ENCODE data around the gene CHTF18. TPM values are rescaled to one million over a fixed set of nuclear protein-coding genes. Genes with fewer than 3 reads are reported as not detected.

CHTF18 gene
- total and polyA plus RNA-seq, 9 of the 15 experiments (the other 6 are each of a cell fraction or from before 2014, with no cell fraction given), result 2.5 to 123 (median 17.0) TPM

GRCh38 chr16:750485-750884 is 37.9 kb upstream of the CHTF18 start (continued):
- no peak for TF ChIP-seq SRSF9 (IDR thresholded peaks at IDR 0.05; ENCODE audit: borderline replicate concordance, low read depth, low read length)
- no peak for TF ChIP-seq BHLHE40 (IDR thresholded peaks at IDR 0.05; ENCODE audit: low read length)

GRCh38 chr16:751152-752006 is 37.0 kb upstream of the CHTF18 start:
- H3K79me2 ChIP-seq (ENCODE audit: control insufficient read depth, insufficient read depth, low read length), result no peaks in the 10 kb centered on the region
- no peaks in the 10 kb centered on the region for H3K9me3 ChIP-seq (replicated peaks; ENCODE audit: control insufficient read depth, insufficient read depth, low read depth, low read length)
- H2AFZ ChIP-seq (ENCODE audit: low read depth, low read length), result peak overlapping the region; percentile 55; the same call in 1 of the 2 replicates
- FAIRE-seq (no peak), ATAC-seq (no peak), DNase-seq (ENCODE audit: extremely low read depth in 1 of 4, low spot score in 3 of 4) (no peak)
- peaks cover 6 to 22% of the 10 kb centered on the region in 2 experiments; a peak in 3 of 5 replicates for H3K4me1 ChIP-seq (replicated peaks in 1 of 2; ENCODE audit: control insufficient read depth in 2 of 2, insufficient read depth in 2 of 2, low read length in 2 of 2)
- no peak overlapping the region for H3K27ac ChIP-seq (ENCODE audit: extremely low read depth, low read depth, low read length)
- BruUV-seq (replicated peaks), result no TSS peak
- no peaks in the 10 kb centered on the region for H4K20me1 ChIP-seq (replicated peaks; ENCODE audit: control insufficient read depth, insufficient read depth, low read length)
- ChIA-PET POLR2A (interaction anchor here (0.6 to 1.4 kb wide), 4 partner anchors 8 to 346 kb away, joined by 3 to 5 read pairs (median 4); partner anchors contain the start of genes CIAO3 and MSLN), CTCF (ENCODE audit: low intra/inter-chr PET ratio) (no interaction called here)
- no peak overlapping the region for H3K4me2 ChIP-seq (ENCODE audit: insufficient read depth, low read length)
- H3K9me1 ChIP-seq (ENCODE audit: control insufficient read depth, insufficient read depth, low read length), result no peaks in the 10 kb centered on the region
- peak overlapping the region in 1 of 2 experiments; percentile 31; a peak in 1 of 4 replicates for H3K9ac ChIP-seq (ENCODE audit: insufficient read depth in 1 of 2, low read depth in 2 of 2, low read length in 2 of 2)
- in situ Hi-C loops (cut with MboI), result no loop called here
- intact Hi-C loops (cut with micrococcal nuclease), result no loop called here
- H3K4me3 ChIP-seq, result no peak overlapping the region
- 32% methylated on average over 28 of the region's 39 CpGs for WGBS (ENCODE audit: insufficient coverage, low coverage, missing lambda C conversion rate)
- no peaks in the 10 kb centered on the region for H3K27me3 ChIP-seq (ENCODE audit: control insufficient read depth in 2 of 2, insufficient read depth in 2 of 2, low read length in 2 of 2)
- H3K36me3 ChIP-seq (ENCODE audit: control insufficient read depth, insufficient read depth, low read length), result no peaks in the 10 kb centered on the region
- TF ChIP-seq KDM5B (IDR thresholded peaks at IDR 0.05; ENCODE audit: insufficient replicate concordance, low read depth, low read length), result no peak
- TF ChIP-seq RBM25 (IDR thresholded peaks at IDR 0.05; ENCODE audit: low read depth, low read length, severe bottlenecking), result peak; percentile 44
- no peak for TF ChIP-seq BRCA1 (IDR thresholded peaks at IDR 0.05)
- TF ChIP-seq BRCA1 (CRISPR knock-in tag; IDR thresholded peaks at IDR 0.05), result no peak
- TF ChIP-seq ZFP36 (IDR thresholded peaks at IDR 0.05; ENCODE audit: low read depth, low read length, partially characterized antibody), result peak; percentile 98
- no peak for TF ChIP-seq MLX (CRISPR knock-in tag; conservative IDR thresholded peaks at IDR 0.05)
- peak; percentile 87 for TF ChIP-seq ZNF436 (CRISPR knock-in tag; IDR thresholded peaks at IDR 0.05)
- TF ChIP-seq RUNX1 (IDR thresholded peaks at IDR 0.05; ENCODE audit: low read depth), result no peak
- no peak for TF ChIP-seq MAFK (IDR thresholded peaks at IDR 0.05; ENCODE audit: low read length)
- no peak for TF ChIP-seq SREBF2 (CRISPR knock-in tag; IDR thresholded peaks at IDR 0.05)
- TF ChIP-seq PPARD (CRISPR knock-in tag; IDR thresholded peaks at IDR 0.05), result no peak
- peak in 1 of 2 experiments; percentile 26; a peak in 1 of 4 replicates for TF ChIP-seq KDM1A (IDR thresholded peaks at IDR 0.05)
- no peak for TF ChIP-seq ZNF253 (CRISPR knock-in tag; conservative IDR thresholded peaks at IDR 0.05)
- TF ChIP-seq PTBP1 (IDR thresholded peaks at IDR 0.05; ENCODE audit: low read depth, low read length), result 0 out of 2 replicates have a peak, but pooled peaks have one; percentile 41
- TF ChIP-seq FUS (optimal IDR thresholded peaks at IDR 0.05; ENCODE audit: low read depth, low read length), result no peak
- no peak for TF ChIP-seq HDAC8 (tag; IDR thresholded peaks at IDR 0.05)
- no peak for TF ChIP-seq SP2 (IDR thresholded peaks at IDR 0.05; ENCODE audit: extremely low read depth, low read depth, low read length, poor library complexity, severe bottlenecking)
- TF ChIP-seq C11orf30 (IDR thresholded peaks at IDR 0.05; ENCODE audit: low read depth), result no peak
- peak; percentile 46; the same call in 1 of the 2 replicates for TF ChIP-seq BCOR (IDR thresholded peaks at IDR 0.05)
- no peak for TF ChIP-seq HIVEP1 (CRISPR knock-in tag; IDR thresholded peaks at IDR 0.05)
